Measurements from ENCODE around the gene KIFBP.
"Not testable (repeated sequence)": the region's sequence is repeated elsewhere in the genome, so short reads cannot be mapped to it uniquely, and the experiment has no call there.

- TF ChIP-seq POLR2A (IDR thresholded peaks at IDR 0.05; ENCODE audit: low read depth, low read length); SPI1 (IDR thresholded peaks at IDR 0.05; ENCODE audit: low read depth, low read length); TAF1 (IDR thresholded peaks at IDR 0.05; ENCODE audit: low read depth, low read length); POLR2AphosphoS5 (IDR thresholded peaks at IDR 0.05; ENCODE audit: low read depth, low read length); POU2F2 (IDR thresholded peaks at IDR 0.05; ENCODE audit: low read depth, low read length); PAX5 (IDR thresholded peaks at IDR 0.05; ENCODE audit: insufficient read depth, low read length, severe bottlenecking): not testable (repeated sequence)
Measured at GRCh38 chr10:68975936-68976473, 12.6 kb upstream of the KIFBP start.
